CD4-positive, alpha-beta T cell treated with Interleukin-17A for 4 hours (primary cell): ENCODE measurements around the gene TNS3.

Experiments
- DNase-seq: peaks from one replicate; pipeline ENCODE4 v3.0.0-alpha.2; 2020; ENCODE audit warnings: mixed read lengths

Gene TNS3

GRCh38 chr7:47416492-47417480, 165.1 kb downstream of the TNS3 start:
- DNase-seq: no peak

DNA sequence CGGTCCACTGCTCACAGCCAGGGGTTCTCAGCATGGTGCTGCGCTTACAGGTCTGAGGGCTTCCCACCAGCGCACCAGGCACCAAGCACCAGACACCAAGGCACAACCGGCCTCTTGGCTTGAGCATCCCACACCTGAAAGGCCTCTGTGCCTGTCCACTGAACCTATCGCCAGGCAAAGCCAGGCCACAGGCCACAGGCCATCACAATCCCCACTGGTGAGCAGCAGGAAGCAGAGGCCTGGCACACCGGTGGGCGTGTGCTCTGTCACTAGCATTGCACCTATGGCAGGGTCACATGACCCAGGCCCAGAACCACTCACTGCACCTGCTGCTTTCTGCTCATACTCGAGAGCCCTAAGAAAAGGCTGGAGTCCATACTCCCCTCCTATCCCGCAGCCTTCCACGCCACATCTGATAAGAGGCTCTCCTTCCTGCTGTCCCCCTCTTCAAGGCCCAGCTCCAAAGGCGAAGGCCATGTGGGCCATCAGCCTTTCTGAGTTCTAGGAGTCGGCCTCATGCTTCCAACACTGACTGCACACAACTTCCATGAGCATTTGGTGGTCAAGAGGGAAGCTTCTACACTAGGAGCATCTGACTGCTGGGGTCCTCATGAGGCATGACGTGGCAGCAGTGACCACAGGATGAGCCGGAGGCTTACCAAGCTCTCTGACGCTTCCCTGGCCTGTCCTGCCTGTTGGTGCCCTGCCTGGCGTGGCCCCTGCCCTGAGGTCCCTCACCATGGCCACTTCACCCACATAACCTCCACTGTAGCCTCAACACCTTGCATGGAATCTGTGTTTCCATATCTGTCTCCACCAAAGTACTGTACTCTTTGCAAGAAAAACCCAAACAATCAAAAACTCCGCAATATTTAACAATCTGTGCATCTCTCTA, 166.3 kb downstream of the TNS3 start:
- DNase-seq: no peak

DNA sequence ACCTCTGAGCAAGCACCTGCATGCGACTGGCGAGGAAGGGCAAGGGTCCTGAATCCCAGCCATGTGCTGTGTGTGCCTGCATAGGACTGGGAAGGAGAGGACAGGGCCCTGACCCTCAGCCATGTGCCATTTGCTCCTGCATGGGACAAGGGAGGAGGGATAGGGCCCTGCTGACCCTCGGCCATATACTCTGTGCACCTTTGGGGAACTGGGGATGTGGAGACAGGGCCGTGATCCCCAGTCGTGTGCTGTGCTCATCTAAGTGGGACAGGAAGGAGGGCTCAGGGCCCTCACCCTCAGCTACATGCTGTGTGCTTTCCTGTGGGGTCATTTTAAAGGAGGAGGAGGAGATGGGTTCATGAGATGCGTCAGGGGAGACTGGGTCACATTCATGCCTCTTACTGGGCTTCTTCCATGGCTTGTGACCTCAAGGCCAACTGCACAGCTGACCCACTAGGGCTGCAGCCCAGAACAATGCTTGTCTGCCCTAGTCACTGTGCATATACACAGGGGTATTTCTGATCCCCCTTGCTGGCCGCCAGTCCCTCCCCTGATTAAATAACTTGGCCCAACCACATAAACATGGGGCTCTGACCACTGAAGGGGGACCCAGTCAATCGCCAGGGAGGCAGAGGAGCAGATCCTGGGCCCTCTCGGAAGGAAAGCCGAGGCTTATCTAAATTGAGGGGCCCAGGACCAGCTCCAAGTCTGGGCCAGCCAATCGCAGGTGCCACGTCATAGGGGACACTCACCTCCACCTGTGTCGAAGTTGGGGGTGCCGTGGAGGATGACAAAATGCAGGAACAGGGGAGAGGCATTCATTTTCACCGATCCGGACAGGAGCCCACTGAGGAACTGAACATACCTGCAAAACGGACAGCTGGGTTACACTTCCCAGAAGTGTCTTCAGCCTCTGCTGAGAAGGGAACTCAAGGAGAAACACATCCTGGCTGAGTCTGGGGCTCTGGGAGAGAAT, 167.3 kb downstream of the TNS3 start:
- no peak for DNase-seq

DNA sequence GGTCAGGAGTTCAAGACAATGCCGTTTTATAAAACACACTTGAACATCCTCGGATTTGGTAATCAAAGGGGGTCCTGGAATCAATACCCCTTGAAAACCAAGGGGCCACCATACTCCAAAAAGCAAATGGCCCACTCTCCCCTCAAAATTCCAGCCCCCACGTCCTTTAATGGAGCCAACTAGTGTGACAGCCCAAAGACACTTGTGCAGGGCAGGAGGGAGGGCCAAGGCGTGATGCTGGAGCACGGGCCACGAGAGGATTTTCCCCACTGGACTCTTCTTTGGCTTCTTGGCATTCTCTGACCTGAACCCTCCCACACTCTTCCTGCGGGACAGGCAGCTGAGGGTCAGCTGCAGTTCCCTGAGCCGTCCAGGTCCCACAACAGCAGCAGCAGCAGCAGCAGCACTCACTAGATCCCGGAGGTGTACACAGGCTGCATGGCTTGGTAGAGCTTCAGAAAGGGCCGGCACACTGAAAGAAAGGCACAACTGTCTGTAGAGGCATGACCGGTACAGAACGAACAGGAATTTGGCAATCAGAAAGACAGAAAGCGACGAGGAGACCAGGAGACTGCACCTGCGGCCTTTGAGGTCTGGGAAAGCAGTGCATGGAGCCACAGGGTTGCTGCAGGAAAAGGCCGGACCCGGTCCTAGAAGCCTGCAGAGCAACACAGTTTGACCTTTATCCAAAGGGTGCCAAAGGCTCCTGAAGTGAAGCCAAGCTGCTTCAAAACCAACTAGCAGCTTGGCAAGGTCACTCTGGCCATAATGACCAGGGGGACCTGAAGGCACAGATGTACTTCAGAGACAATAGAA, 168.2 kb downstream of the TNS3 start:
- DNase-seq: no peak

- DNase-seq: no peak
Observed at GRCh38 chr7:47411901-47412300, 170.0 kb downstream of the TNS3 start.

DNA sequence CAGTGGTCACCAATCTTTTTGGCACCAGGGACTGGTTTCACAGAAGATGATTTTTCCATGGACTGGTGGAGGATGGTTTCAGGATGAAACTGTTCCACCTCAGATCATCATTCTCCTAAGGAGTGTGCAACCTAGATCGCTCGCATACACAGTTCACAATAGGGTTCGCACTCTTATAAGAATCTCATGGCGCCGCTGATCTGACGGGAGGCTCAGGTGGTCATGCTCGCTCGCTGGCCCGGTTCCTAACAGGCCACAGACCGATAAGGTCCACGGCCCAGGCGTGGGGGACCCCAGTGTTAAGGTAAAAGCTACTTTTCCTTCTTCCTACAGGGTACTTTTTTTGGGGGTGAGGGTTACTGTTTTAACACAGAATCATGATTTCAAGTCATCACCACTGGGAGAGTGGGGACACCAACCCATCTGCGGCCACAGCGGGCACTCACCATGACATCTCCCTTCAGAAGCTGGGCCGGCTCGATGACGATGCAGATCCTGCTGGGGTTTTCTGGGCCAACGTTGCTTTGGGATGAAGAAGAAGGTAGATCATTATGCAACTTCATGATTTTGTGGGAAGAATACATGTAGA, 170.5 kb downstream of the TNS3 start:
- no peak for DNase-seq

GRCh38 chr7:47408675-47409074, 173.2 kb downstream of the TNS3 start:
- DNase-seq: no peak

DNA sequence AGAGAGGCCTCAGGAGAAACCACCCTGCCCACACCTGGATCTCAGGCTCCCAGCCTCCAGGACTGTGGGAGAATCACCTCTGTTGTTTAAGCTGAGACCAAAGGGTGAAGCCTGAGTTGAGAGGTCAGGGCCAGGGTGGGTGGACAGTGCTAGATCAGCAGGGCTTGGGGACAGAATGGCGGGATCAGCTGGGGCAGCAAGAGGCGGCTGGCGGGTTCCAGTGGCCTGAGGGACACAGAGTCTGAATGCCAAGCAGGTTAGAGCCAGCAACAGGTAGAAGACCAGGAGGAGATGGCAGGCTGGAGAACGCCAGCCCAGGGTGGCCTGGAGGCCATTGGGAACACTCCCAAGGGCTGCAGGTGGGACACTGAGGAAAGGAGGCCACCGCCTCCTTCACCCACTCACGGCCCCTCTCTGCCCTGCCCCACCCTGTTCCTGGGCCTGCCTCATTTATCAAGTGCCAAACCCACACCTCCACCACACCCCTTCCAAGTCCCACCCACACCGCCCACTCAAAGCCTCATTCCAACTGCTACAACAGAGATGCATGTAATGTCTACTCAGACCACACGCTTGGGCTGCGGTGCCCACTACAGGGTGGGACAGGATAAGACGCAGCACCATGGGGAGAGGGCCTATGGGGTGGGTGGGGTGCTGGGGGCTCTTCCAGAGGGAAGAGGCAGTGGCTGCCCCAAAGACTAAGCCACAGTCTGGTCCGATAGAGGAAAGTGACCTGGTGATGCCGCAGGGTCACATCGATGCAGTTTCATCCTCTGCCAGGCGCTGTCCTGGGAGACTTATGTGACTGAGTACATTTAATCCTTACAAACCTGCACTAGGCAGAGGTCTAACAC, 173.9 kb downstream of the TNS3 start:
- DNase-seq: no peak

DNA sequence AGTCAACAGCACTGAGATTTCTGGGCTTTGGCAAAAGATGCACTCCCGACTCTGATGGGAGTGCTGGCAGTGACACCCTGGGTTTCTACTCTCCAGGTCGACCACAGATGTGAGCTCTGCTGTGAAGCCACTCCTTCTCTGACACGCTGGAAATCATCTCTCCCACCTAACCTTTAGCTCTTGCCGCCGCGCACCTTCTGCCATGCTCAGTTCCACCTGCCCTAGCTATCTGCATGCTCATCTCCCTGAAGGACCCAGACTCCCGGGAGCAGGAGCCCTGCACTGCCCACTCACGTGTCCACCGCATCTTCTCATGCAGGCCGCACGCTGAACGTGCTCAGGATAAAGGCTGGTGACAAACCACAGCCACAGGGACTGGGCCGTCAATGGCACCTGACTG, 174.8 kb downstream of the TNS3 start:
- DNase-seq: no peak

- DNase-seq: no peak
Observed at GRCh38 chr7:47406801-47407129, 175.1 kb downstream of the TNS3 start.

GRCh38 chr7:47405921-47406800, 175.8 kb downstream of the TNS3 start:
- DNase-seq: no peak

- DNase-seq: no peak
Observed at GRCh38 chr7:47405286-47405904, 176.5 kb downstream of the TNS3 start.

- DNase-seq: no peak
Observed at GRCh38 chr7:47404010-47404409, 177.9 kb downstream of the TNS3 start.

DNA sequence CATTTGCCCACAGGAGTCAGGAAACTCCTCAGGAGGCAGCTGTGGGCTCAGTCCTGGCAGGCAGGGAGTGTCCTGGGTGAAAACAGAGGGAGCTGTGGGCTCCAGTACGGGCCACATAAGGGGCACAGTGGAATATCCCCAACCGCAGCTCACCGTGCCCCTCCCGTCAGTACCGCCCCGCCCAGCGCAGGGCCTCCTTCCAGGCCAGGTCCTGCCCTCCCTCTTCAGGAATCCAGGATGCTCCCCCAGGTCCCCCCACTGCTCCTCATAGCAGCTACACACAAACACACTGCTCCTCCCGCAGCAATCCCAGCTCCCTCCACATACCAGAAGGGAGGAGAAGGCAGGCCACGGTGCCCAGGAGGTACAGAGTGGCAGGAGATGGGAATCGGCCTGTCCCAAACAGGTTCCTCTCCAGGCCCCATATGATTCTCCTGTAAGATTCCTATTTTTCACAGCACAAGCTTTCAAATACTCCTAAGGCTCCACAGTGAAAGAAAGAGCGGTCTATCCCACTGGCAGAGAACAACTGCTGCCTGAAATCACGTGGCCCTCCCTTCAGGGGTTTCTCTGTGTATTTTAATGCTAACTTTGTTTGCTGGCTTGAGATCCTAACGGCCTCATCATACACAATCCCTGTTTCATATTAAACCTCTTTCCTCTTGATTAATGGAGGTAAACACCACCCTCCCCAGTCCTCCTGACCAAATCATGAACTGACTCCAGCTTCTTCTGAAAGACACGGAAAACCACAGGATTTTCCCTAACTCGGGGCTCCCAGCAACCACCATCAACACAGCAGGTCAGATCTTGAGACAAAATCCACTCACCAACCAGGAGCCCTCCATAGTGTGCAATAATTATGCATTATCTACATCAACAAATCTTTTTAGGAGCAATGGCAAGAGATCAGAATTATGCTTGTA, 178.7 kb downstream of the TNS3 start:
- no peak for DNase-seq

DNA sequence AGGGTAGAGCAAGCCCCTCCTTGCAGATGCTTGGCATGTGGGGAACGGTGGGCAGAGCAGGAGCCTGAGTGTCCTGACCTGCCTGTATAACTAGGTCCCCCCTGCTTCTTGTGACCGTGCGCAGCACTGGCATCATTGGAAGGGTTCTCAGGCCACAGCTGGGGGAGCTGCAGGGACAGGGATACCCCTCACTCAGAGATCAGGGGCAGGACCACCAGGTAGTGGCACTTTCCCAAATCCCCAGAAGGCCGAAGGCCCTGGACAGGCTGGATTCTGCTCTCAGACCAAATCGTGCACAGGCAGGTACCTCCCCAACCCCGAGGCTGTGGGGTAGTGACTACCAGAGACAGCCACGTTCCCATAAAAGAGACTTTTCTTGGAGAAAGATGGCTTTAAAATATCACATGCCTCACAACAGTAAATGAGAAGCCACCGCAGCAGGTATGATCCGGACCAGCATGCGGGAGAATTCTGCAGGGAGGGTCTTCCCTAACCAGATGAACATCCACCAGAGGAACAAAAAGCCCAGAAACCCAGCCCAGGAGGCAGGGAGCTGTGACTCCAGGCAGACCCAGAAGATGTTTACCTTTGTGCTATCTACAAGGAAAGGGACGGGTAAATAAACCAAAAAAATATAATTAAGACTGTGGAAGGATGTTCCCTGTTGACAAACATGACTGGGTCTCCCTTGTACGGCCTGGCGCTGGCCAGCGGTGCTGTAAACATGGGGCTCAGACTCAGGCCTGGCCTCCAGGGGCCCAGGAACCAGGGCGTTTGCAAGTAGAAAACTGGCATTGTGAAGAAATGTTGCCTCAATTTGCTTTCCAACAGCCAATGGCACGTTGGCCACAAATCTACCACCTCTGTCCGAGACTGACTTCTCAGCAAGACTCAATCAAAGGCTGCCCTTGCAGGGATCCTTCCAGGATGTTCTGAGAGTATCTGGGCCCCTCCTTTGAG, 180.0 kb downstream of the TNS3 start:
- DNase-seq: no peak

GRCh38 chr7:47400741-47401206, 181.1 kb downstream of the TNS3 start:
- no peak for DNase-seq
